Caco-2 (cell line): ENCODE data around the gene MAPK8IP3. TPM values are rescaled to one million over a fixed set of nuclear protein-coding genes. Genes with fewer than 3 reads are reported as not detected.

Experiments
- BruUV-seq: library from RNA; stranded (reverse); fragments of 400-500 nt; replicated peaks from 2 replicates; lab custom pipeline; 2021; lab: Mats Ljungman, UMichigan
- CTCF ChIA-PET: fragments of 300-600 bp; sonication (Branson Sonifier 250); formaldehyde crosslinking; loops from one replicate; lab custom pipeline; 2022; ENCODE audit warnings: antibody characterized with exemption; lab: Charles Lee
- POLR2A ChIA-PET: fragments of 300-600 bp; sonication (Branson Sonifier 250); formaldehyde crosslinking; loops from one replicate; lab custom pipeline; 2022; ENCODE audit warnings: antibody characterized with exemption; lab: Charles Lee
- DNase-seq, 2 experiments: peaks; one replicate each; pipeline versions ENCODE4 v3.0.0 to v3.0.0-alpha.2; 2020 to 2022
- H3K27me3 ChIP-seq: replicated peaks from 2 replicates; pipeline ENCODE4 v1.6.0; 2011; ENCODE audit warnings: low read length; ENCODE audit not compliant: control insufficient read depth, insufficient read depth
- H3K36me3 ChIP-seq: 2 replicates; pipeline ENCODE4 v1.5.1; 2011; ENCODE audit warnings: low read length; ENCODE audit not compliant: control insufficient read depth, insufficient read depth
- H3K4me1 ChIP-seq: fragments of 250-450 bp; sonication (Bioruptor Pico); 2 replicates; pipeline ENCODE4 v1.5.1; 2020; ENCODE audit warnings: mild to moderate bottlenecking
- H3K4me3 ChIP-seq: 2 replicates; pipeline ENCODE4 v1.5.1; 2011; ENCODE audit warnings: low read depth, mild to moderate bottlenecking, control low read depth, low read length
- H3K9me3 ChIP-seq: fragments of 250-450 bp; sonication (Bioruptor Pico); 2 replicates; pipeline ENCODE4 v1.5.1; 2020; ENCODE audit warnings: mild to moderate bottlenecking, moderate library complexity
- H3K27ac Mint-ChIP-seq: one replicate; pipeline ENCODE4 v1.8.0; 2022; ENCODE audit warnings: mixed read lengths; ENCODE audit not compliant: unreplicated experiment
- H3K27me3 Mint-ChIP-seq: one replicate; pipeline ENCODE4 v1.8.0; 2022; ENCODE audit warnings: mixed read lengths; ENCODE audit not compliant: insufficient read depth, unreplicated experiment
- H3K36me3 Mint-ChIP-seq: one replicate; pipeline ENCODE4 v1.8.0; 2022; ENCODE audit warnings: mild to moderate bottlenecking, mixed read lengths; ENCODE audit not compliant: insufficient read depth, unreplicated experiment
- H3K4me1 Mint-ChIP-seq: one replicate; pipeline ENCODE4 v1.8.0; 2022; ENCODE audit warnings: low read depth, mixed read lengths; ENCODE audit not compliant: unreplicated experiment
- H3K4me3 Mint-ChIP-seq: one replicate; pipeline ENCODE4 v1.8.0; 2022; ENCODE audit warnings: mild to moderate bottlenecking, moderate library complexity, mixed read lengths; ENCODE audit not compliant: unreplicated experiment
- H3K9me3 Mint-ChIP-seq: one replicate; pipeline ENCODE4 v1.8.0; 2022; ENCODE audit warnings: mixed read lengths; ENCODE audit not compliant: unreplicated experiment
- CTCF ChIP-seq, 2 experiments: fragments of 200-600 bp in 1 of 2; IDR thresholded peaks; 1 replicate in 1 of 2; 2 replicates in 1 of 2; pipeline versions ENCODE4 v1.5.1 to v1.8.0; 2011 to 2022; ENCODE audit warnings: antibody characterized with exemption in 1 of 2, control low read depth in 1 of 2, inconsistent platforms in 1 of 2, low read depth in 1 of 2, low read length in 1 of 2, mild to moderate bottlenecking in 1 of 2, moderate library complexity in 1 of 2; ENCODE audit not compliant: insufficient read depth in 1 of 2, severe bottlenecking in 1 of 2, unreplicated experiment in 1 of 2
- intact Hi-C: fragments of 100-400 bp; cut with micrococcal nuclease; formaldehyde crosslinking; loops from one replicate; pipeline ENCODE4 v1.10.0; 2022; ENCODE audit not compliant: unreplicated experiment
- total RNA-seq: library from RNA; stranded (reverse); gene quantifications from 2 replicates; pipeline ENCODE4 v1.2.3, GENCODE V29; 2022

Gene MAPK8IP3
- total RNA-seq, 1 experiment from 2014 or later, result 60.5 TPM

DNA sequence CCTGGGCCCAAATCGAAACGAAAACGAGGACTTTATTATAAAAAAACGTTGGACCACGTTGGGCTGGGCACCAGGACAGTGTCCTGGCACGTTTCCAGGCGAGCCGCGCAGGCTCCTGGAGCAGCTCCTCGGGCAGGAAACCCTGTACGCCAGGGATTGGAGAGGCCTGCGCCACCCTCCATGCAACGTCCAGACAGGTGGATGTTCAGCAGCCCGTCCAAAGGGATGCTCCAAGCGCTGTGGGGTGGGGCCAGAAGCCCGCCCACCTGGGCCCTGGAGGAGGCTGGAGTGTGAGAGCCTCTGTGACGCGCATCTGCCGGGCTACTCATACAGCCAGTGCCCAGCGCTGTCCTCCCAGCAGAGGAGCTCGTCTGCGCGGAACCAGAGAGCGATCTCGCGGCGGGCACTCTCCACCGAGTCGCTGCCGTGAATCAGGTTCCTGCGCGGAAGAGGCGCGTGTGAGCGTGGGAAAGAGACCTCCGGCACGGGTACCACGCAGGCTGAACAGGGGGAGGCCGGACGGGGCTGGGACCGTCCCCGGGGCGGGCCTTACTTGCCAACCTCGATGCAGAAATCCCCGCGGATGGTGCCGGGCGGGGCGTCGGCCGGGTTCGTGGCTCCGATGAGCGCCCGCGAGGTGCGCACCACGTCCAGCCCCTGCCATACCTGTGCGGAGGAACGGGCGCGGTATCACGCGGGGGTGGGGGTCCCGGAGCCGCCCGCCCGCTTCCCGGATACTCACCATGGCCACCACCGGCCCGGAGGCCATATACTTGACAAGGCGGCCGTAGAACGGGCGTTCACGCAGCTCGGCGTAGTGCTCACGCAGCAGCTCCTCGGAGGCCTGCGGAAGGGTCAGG is 64.6 kb downstream of the MAPK8IP3 start:
- H3K4me3 ChIP-seq, result no peak overlapping the region
- H3K27me3 ChIP-seq, result no peaks in the 10 kb centered on the region
- ChIA-PET CTCF (interaction anchor here (0.5 kb wide), 1 partner anchor 398 kb away, joined by 4 read pairs; no protein-coding TSS in a partner anchor), POLR2A (no interaction called here)
- H3K9me3 ChIP-seq, result no peaks in the 10 kb centered on the region
- BruUV-seq, result no TSS peak
- H3K36me3 Mint-ChIP-seq, result peaks cover 70% of the 10 kb centered on the region
- intact Hi-C loops, result no loop called here
- peaks cover 8% of the 10 kb centered on the region for H3K4me1 ChIP-seq
- H3K4me1 Mint-ChIP-seq, result no peaks in the 10 kb centered on the region
- no peak for DNase-seq
- no peaks in the 10 kb centered on the region for H3K27me3 Mint-ChIP-seq
- H3K9me3 Mint-ChIP-seq, result no peaks in the 10 kb centered on the region
- TF ChIP-seq CTCF (IDR thresholded peaks at IDR 0.05; ENCODE audit: insufficient read depth in 1 of 2, low read depth in 1 of 2, low read length in 1 of 2, severe bottlenecking in 1 of 2, unreplicated experiment in 1 of 2), result no peak
- H3K27ac Mint-ChIP-seq, result no peak overlapping the region
- no peak overlapping the region for H3K4me3 Mint-ChIP-seq
- no peaks in the 10 kb centered on the region for H3K36me3 ChIP-seq

- BruUV-seq, result no TSS peak
- intact Hi-C loops, result no loop called here
- TF ChIP-seq CTCF (IDR thresholded peaks at IDR 0.05; ENCODE audit: insufficient read depth in 1 of 2, low read depth in 1 of 2, low read length in 1 of 2, severe bottlenecking in 1 of 2, unreplicated experiment in 1 of 2), result no peak
- POLR2A ChIA-PET, result interaction anchor here (2.0 kb wide), 1 partner anchor 11 kb away, joined by 18 read pairs; the partner anchor contains the start of genes NUBP2 and SPSB3
- H3K4me1 Mint-ChIP-seq, result no peaks in the 10 kb centered on the region
- peak within 1 kb of the TSS; percentile 78 for H3K4me3 Mint-ChIP-seq
- H3K4me1 ChIP-seq, result peaks cover 8% of the 10 kb centered on the region
- peak within 1 kb of the TSS; percentile 58 for H3K27ac Mint-ChIP-seq
- DNase-seq, result no peak
- no peaks in the 10 kb centered on the region for H3K27me3 Mint-ChIP-seq
- peak within 1 kb of the TSS; percentile 93 for H3K4me3 ChIP-seq
- no peaks in the 10 kb centered on the region for H3K27me3 ChIP-seq
- H3K9me3 Mint-ChIP-seq, result no peaks in the 10 kb centered on the region
- no peaks in the 10 kb centered on the region for H3K9me3 ChIP-seq
- H3K36me3 ChIP-seq, result no peaks in the 10 kb centered on the region
- CTCF ChIA-PET, result no interaction called here
- peaks cover 70% of the 10 kb centered on the region for H3K36me3 Mint-ChIP-seq
Measured at GRCh38 chr16:1771188-1771863, 65.3 kb downstream of the MAPK8IP3 start, which contains the start of gene NME3. TSS of gene NME3 (minus strand) at chr16:1771543. CDS start at chr16:1771534, 9 bp downstream.

DNA sequence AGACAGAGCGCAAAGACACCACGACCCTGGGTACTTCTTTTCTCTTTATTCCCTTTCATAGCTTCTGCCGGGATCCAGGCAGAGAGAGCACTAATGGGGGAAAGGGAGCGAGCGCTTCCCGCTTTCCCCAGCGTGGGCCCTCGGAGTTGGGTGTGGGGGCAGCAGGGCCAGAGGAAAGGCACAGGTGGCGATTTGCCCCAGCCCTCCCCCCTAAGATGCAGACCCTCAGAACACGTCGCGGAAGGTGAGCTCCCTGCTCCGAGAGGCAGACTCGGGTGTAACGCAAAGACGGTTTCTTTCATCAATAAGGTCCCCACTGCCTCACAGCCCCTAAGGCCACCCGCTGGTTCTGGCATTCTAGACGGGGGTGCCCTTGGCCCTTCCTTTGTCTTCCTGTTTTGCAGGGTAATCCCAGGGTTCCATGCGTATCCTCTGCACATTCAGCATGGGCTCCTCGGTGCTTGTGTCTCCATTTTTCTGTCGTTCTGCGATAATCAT is 65.9 kb downstream of the MAPK8IP3 start:
- peaks cover 8% of the 10 kb centered on the region for H3K4me1 ChIP-seq
- peak overlapping the region; percentile 58 for H3K27ac Mint-ChIP-seq
- no peaks in the 10 kb centered on the region for H3K27me3 ChIP-seq
- H3K36me3 ChIP-seq, result no peaks in the 10 kb centered on the region
- H3K9me3 Mint-ChIP-seq, result no peaks in the 10 kb centered on the region
- no peaks in the 10 kb centered on the region for H3K9me3 ChIP-seq
- no peak for TF ChIP-seq CTCF (IDR thresholded peaks at IDR 0.05; ENCODE audit: insufficient read depth in 1 of 2, low read depth in 1 of 2, low read length in 1 of 2, severe bottlenecking in 1 of 2, unreplicated experiment in 1 of 2)
- H3K4me3 Mint-ChIP-seq, result peak overlapping the region; percentile 78
- ChIA-PET POLR2A (interaction anchor here (2.0 kb wide), 1 partner anchor 11 kb away, joined by 18 read pairs; the partner anchor contains the start of genes NUBP2 and SPSB3), CTCF (interaction anchor here (1.6 kb wide), 1 partner anchor 11 kb away, joined by 14 read pairs; the partner anchor contains the start of genes NUBP2 and SPSB3)
- intact Hi-C loops, result no loop called here
- peaks cover 76% of the 10 kb centered on the region for H3K36me3 Mint-ChIP-seq
- no peaks in the 10 kb centered on the region for H3K27me3 Mint-ChIP-seq
- no peak for DNase-seq
- TSS peak; percentile 90 for BruUV-seq
- H3K4me3 ChIP-seq, result peak overlapping the region; percentile 93
- no peaks in the 10 kb centered on the region for H3K4me1 Mint-ChIP-seq
